AG04449 (cell line): Measurements from ENCODE around the gene TFDP2.

Source experiments
- CTCF ChIA-PET: fragments of 350-600 bp; formaldehyde crosslinking; extraction: SDS; loops from one replicate; lab custom pipeline; 2021; ENCODE audit warnings: antibody characterized with exemption; lab: Yijun Ruan, JAX
- POLR2A ChIA-PET: fragments of 400-600, 350-600 bp; formaldehyde crosslinking; extraction: SDS; loops from one replicate; lab custom pipeline; 2020; ENCODE audit warnings: antibody characterized with exemption, inconsistent platforms; lab: Yijun Ruan, JAX
- DNase-seq: peaks from one replicate; pipeline ENCODE4 v3.0.0-alpha.2; 2010; ENCODE audit warnings: low read depth, low spot score
- H3K4me3 ChIP-seq: 2 replicates; pipeline ENCODE4 v1.5.1; 2011; ENCODE audit warnings: low read depth, mild to moderate bottlenecking, control low read depth, low read length
- TF ChIP-seq, protein P1 (sequence below): IDR thresholded peaks from one replicate; pipeline ENCODE4 v1.5.1; 2011; ENCODE audit warnings: mild to moderate bottlenecking, moderate library complexity, low read length, control low read depth, inconsistent platforms; ENCODE audit not compliant: insufficient read depth; ENCODE audit errors: missing control alignments

TFDP2 gene

DNA sequence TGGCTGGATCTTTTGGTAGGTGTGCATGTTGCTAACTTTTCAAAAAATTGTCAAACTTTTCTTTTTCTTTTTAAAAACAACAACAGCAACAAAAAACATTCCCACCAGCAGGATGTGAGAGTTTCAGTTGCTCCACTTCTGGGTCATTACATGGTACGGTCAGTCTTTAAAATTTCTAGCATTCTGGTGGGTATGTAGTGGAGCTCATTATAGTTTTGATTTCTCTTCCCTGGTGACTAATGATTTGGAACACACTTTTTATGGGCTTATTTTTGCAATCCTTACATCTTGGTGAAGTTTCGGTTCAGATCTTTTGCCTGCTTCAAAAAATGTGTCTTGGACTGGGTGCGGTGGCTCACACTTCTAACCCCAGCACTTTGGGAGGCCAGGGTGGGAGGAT, 253.6 kb downstream of the TFDP2 start:
- POLR2A ChIA-PET = interaction anchor here (1.2 kb wide), 1 partner anchor 20 kb away, joined by 8 read pairs; no protein-coding TSS in a partner anchor
- no peak overlapping the region for H3K4me3 ChIP-seq
- no peak for DNase-seq
- CTCF ChIA-PET = interaction anchor here (4.4 to 5.5 kb wide), 2 partner anchors 18 to 20 kb away, joined by 25 to 26 read pairs; partner anchors contain the start of gene ATP1B3
- TF ChIP-seq, protein P1, sequence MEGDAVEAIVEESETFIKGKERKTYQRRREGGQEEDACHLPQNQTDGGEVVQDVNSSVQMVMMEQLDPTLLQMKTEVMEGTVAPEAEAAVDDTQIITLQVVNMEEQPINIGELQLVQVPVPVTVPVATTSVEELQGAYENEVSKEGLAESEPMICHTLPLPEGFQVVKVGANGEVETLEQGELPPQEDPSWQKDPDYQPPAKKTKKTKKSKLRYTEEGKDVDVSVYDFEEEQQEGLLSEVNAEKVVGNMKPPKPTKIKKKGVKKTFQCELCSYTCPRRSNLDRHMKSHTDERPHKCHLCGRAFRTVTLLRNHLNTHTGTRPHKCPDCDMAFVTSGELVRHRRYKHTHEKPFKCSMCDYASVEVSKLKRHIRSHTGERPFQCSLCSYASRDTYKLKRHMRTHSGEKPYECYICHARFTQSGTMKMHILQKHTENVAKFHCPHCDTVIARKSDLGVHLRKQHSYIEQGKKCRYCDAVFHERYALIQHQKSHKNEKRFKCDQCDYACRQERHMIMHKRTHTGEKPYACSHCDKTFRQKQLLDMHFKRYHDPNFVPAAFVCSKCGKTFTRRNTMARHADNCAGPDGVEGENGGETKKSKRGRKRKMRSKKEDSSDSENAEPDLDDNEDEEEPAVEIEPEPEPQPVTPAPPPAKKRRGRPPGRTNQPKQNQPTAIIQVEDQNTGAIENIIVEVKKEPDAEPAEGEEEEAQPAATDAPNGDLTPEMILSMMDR = no peak

DNA sequence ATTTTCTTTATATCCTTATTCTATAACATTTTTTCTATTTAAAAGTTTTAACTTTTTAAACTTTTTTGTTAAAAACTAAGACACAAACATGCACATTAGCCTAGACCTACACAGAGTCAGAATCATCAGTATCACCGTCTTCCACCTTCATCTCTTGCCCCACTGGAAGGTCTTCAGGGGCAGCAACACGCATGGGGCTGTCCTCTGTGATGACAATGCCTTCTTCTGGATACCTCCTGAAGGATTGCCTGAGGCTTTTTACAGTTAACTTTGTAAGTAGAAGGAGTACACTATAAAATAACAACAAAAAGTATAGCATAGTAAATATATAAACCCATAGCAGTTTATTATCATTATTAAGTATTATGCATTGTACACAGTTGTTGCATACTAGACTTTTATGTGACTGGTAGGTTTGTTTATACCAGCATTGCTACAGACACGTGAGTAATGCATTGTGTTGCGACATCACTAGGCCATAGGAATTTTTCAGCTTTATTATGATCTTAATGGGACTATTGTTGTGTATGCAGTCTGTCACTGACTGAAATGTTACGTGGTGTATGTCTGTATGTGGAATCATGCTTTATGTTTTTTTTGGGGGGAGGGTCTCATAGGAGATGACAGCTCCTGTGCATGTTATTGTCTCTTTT, 254.7 kb downstream of the TFDP2 start:
- TF ChIP-seq, protein P1 = no peak
- H3K4me3 ChIP-seq = no peak overlapping the region
- CTCF ChIA-PET = interaction anchor here (1.0 to 5.5 kb wide), 3 partner anchors 9 to 19 kb away, joined by 3 to 26 read pairs (median 25); partner anchors contain the start of gene ATP1B3
- POLR2A ChIA-PET = interaction anchor here (0.6 to 1.2 kb wide), 3 partner anchors 18 to 21 kb away, joined by 3 to 8 read pairs (median 3); partner anchors contain the start of gene ATP1B3
- DNase-seq = peak; percentile 37
